ENCODE measurements around the gene CNIH2. TPM values are rescaled to one million over a fixed set of nuclear protein-coding genes. Genes with fewer than 3 reads are reported as not detected.

Gene CNIH2
- total and polyA plus RNA-seq, 2 of the 8 experiments (the other 6 are each of a cell fraction or from before 2014, with no cell fraction given): 12.5 to 15.8 TPM

DNA sequence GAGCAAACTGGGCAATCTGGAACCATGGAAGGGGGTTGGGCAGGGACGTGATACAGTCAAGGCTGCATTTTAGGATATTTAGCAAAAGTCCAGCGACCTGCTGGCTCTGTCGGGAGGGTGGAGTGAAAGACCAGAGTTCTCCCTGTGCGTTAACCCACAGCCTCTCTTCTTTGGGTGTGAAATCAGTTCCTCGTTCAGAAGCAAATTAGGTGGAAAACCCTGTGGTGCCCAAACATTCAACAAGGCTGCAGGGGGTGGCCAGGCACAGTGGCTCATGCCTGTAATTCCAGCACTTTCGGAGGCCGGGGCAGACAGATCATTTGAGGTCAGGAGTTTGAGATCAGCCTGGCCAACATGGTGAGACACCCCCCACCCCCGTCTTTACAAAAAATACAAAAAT lies 19.6 kb downstream of the CNIH2 start:
- Histone ChIP-seq H3K23me2 (ENCODE audit: low read depth, low read length) (no peaks in the 10 kb centered on the region; the same call in 1 of the 2 replicates), H2BK12ac (ENCODE audit: low read depth, low read length) (peak overlapping the region; percentile 43; the same call in 1 of the 2 replicates), H3K14ac (ENCODE audit: insufficient read length) (no peak overlapping the region), H4K8ac (ENCODE audit: extremely low read depth, insufficient read depth, low read length) (no peak overlapping the region), H3K9me3 (ENCODE audit: insufficient read depth in 2 of 2, low read depth in 1 of 2, low read length in 1 of 2) (no peaks in the 10 kb centered on the region), H3K79me2 (ENCODE audit: control insufficient read depth in 1 of 2, insufficient read depth in 2 of 2, low read length in 2 of 2) (no peaks in the 10 kb centered on the region), H4K5ac (ENCODE audit: insufficient read length, low read depth, low read length) (no peak overlapping the region), H3K56ac (replicated peaks; ENCODE audit: insufficient read length, low read depth, low read length) (no peak overlapping the region), H2AK5ac (ENCODE audit: low read depth, low read length) (no peak overlapping the region), H2BK120ac (replicated peaks; ENCODE audit: low read depth, low read length) (no peak overlapping the region), H3K4me3 (ENCODE audit: extremely low read depth in 1 of 4, insufficient read depth in 2 of 4, low read depth in 3 of 4, low read length in 4 of 4) (no peak overlapping the region), H3K4me1 (replicated peaks in 1 of 4; ENCODE audit: control insufficient read depth in 3 of 4, insufficient read depth in 4 of 4, low read length in 3 of 4) (peaks cover 4 to 14% (median 6%) of the 10 kb centered on the region in 4 experiments; a peak in 6 of 7 replicates), H4K91ac (replicated peaks; ENCODE audit: insufficient read length, low read length) (no peak overlapping the region), H3K27me3 (replicated peaks in 1 of 4; ENCODE audit: control insufficient read depth in 3 of 4, extremely low read depth in 1 of 4, insufficient read depth in 3 of 4, low read length in 3 of 4) (peaks cover 0 to 11% (median under 1%) of the 10 kb centered on the region in 4 experiments; a peak in 4 of 7 replicates), H3K23ac (ENCODE audit: insufficient read length) (no peak overlapping the region), H2BK5ac (ENCODE audit: low read depth, low read length) (no peak overlapping the region), H2AFZ (ENCODE audit: low read length) (no peak overlapping the region), H2BK20ac (ENCODE audit: low read length) (no peak overlapping the region), H3K79me1 (ENCODE audit: low read depth, low read length) (no peaks in the 10 kb centered on the region), H4K20me1 (replicated peaks in 1 of 2; ENCODE audit: control insufficient read depth in 1 of 2, insufficient read depth in 2 of 2, low read length in 2 of 2) (peaks cover 2 to 4% of the 10 kb centered on the region in 2 experiments), H3K4me2 (ENCODE audit: insufficient read depth in 1 of 2, low read depth in 2 of 2, low read length in 2 of 2) (peak overlapping the region in 1 of 2 experiments; percentile 18; a peak in 1 of 4 replicates), H2BK15ac (ENCODE audit: low read length) (no peak overlapping the region), H3K9ac (replicated peaks in 1 of 4; ENCODE audit: extremely low read depth in 1 of 4, low read depth in 3 of 4, low read length in 3 of 4) (no peak overlapping the region; a peak in 1 of 7 replicates), H3K36me3 (ENCODE audit: control insufficient read depth in 2 of 4, insufficient read depth in 4 of 4, low read length in 3 of 4) (no peaks in the 10 kb centered on the region), H3K4ac (replicated peaks; ENCODE audit: insufficient read length, low read depth, low read length) (no peak overlapping the region), H3K18ac (ENCODE audit: extremely low read depth, low read length) (no peak overlapping the region), H3K27ac (ENCODE audit: low read depth, low read length) (no peak overlapping the region)
- ChIA-PET POLR2A (ENCODE audit: partially characterized antibody) (interaction anchor here (1.2 to 4.0 kb wide), 5 partner anchors 9 to 50 kb away, joined by 3 to 16 read pairs (median 7); partner anchors contain the start of genes B4GAT1 and YIF1A), CTCF (ENCODE audit: partially characterized antibody) (interaction anchor here (0.8 to 6.6 kb wide), 10 partner anchors 11 to 112 kb away, joined by 3 to 37 read pairs (median 4); no protein-coding TSS in a partner anchor)
- DNase-seq (ENCODE audit: low read depth in 1 of 2, low spot score in 2 of 2) (no peak), FAIRE-seq (no peak)
- WGBS, 2 experiments (ENCODE audit: extremely low coverage in 1 of 2, insufficient coverage in 1 of 2, insufficient read length in 1 of 2, insufficient replicate concordance in 2 of 2, low coverage in 1 of 2, low lambda C conversion rate in 2 of 2, missing lambda C conversion rate in 1 of 2): 63% methylated on average over 8 of the region's 8 CpGs; no CpG with 5 or more reads in 1 of the 2 experiments
- TF ChIP-seq MAFK (IDR thresholded peaks at IDR 0.05; ENCODE audit: low read depth, low read length): no peak
- no peak for TF ChIP-seq CHD1 (IDR thresholded peaks at IDR 0.05; ENCODE audit: low read depth, low read length)
- no peak for TF ChIP-seq BACH1 (IDR thresholded peaks at IDR 0.05; ENCODE audit: low read length)
- no peak for TF ChIP-seq SP2 (IDR thresholded peaks at IDR 0.05; ENCODE audit: low read length)
- no peak for TF ChIP-seq TCF12 (IDR thresholded peaks at IDR 0.05; ENCODE audit: low read depth, low read length)
- no peak for TF ChIP-seq TAF1 (IDR thresholded peaks at IDR 0.05; ENCODE audit: low read depth, low read length)
- TF ChIP-seq CHD2 (IDR thresholded peaks at IDR 0.05; ENCODE audit: low read length): no peak
- no peak for TF ChIP-seq ZNF274 (IDR thresholded peaks at IDR 0.05; ENCODE audit: borderline replicate concordance, extremely low read depth, low read length)
- TF ChIP-seq POLR2AphosphoS5 (IDR thresholded peaks at IDR 0.05; ENCODE audit: low read depth, low read length): no peak
- no peak for TF ChIP-seq YY1 (IDR thresholded peaks at IDR 0.05; ENCODE audit: low read depth, low read length)
- no peak for TF ChIP-seq EZH2 (IDR thresholded peaks at IDR 0.05; ENCODE audit: low read depth, low read length, severe bottlenecking)
- TF ChIP-seq SAP30 (IDR thresholded peaks at IDR 0.05; ENCODE audit: insufficient read depth, insufficient replicate concordance, low read length): no peak
- TF ChIP-seq ASH2L (IDR thresholded peaks at IDR 0.05; ENCODE audit: low read length): no peak
- no peak for TF ChIP-seq BCL11A (IDR thresholded peaks at IDR 0.05; ENCODE audit: low read depth in 2 of 2, low read length in 2 of 2)
- no peak for TF ChIP-seq RXRA (IDR thresholded peaks at IDR 0.05; ENCODE audit: insufficient read depth, low read depth, low read length)

All from H1 (cell line).